Cardiac muscle cell (in vitro differentiated cells and primary cell): Measurements from ENCODE around the gene PAPPA2. TPM values are rescaled to one million over a fixed set of nuclear protein-coding genes. Genes with fewer than 3 reads are reported as not detected.

ENCODE experiments used
- DNase-seq, 2 donors: peaks; one replicate each; pipeline versions ENCODE4 v3.0.0 to v3.0.0-alpha.2; 2010 to 2017; ENCODE audit warnings: low read depth in 1 of 2, low spot score in 1 of 2
- H3K27ac ChIP-seq: fragments of 200-600 bp; sonication (generic); 2 replicates; pipeline ENCODE4 v1.5.1; 2016
- H3K27me3 ChIP-seq: fragments of 200-600 bp; sonication (generic); 2 replicates; pipeline ENCODE4 v1.6.0; 2016; ENCODE audit warnings: control low read depth
- H3K36me3 ChIP-seq: fragments of 200-600 bp; sonication (generic); 2 replicates; pipeline ENCODE4 v1.5.1; 2016; ENCODE audit warnings: control low read depth
- H3K4me1 ChIP-seq: fragments of 200-600 bp; sonication (generic); 2 replicates; pipeline ENCODE4 v1.8.1; 2017; ENCODE audit warnings: low read depth, mild to moderate bottlenecking, mixed run types
- H3K4me3 ChIP-seq: fragments of 200-600 bp; sonication (generic); 2 replicates; pipeline ENCODE4 v1.5.1; 2016; ENCODE audit warnings: mild to moderate bottlenecking
- H3K9me3 ChIP-seq: fragments of 200-600 bp; sonication (generic); 2 replicates; pipeline ENCODE4 v1.5.1; 2017; ENCODE audit warnings: low read depth, mild to moderate bottlenecking, control low read depth
- polyA plus RNA-seq: library from polyadenylated mRNA; unstranded; fragments of >200 nt; fragmentation: Nextera tagmentation; extraction: Ambion mirVana; gene quantifications from 2 replicates; pipeline ENCODE4 v1.2.1, GENCODE V29; 2016
- total RNA-seq: library from RNA; depleted of rRNA; stranded (reverse); fragments of >200 nt; gene quantifications from 2 replicates; pipeline ENCODE4 v1.2.3, GENCODE V29; 2016
- TF ChIP-seq, protein P1 (sequence below): IDR thresholded peaks from 2 replicates; pipeline ENCODE4 v1.5.1; 2012; ENCODE audit warnings: low read depth, mild to moderate bottlenecking, low read length

Gene PAPPA2
- total and polyA plus RNA-seq, 2 experiments from 2014 or later, result 1.2 to 2.9 TPM

- no peaks in the 10 kb centered on the region for H3K36me3 ChIP-seq
- H3K9me3 ChIP-seq, result no peaks in the 10 kb centered on the region
- no peak overlapping the region for H3K27ac ChIP-seq
- no peak for DNase-seq
- H3K27me3 ChIP-seq, result no peaks in the 10 kb centered on the region
- no peak overlapping the region for H3K4me3 ChIP-seq
- TF ChIP-seq, protein P1, sequence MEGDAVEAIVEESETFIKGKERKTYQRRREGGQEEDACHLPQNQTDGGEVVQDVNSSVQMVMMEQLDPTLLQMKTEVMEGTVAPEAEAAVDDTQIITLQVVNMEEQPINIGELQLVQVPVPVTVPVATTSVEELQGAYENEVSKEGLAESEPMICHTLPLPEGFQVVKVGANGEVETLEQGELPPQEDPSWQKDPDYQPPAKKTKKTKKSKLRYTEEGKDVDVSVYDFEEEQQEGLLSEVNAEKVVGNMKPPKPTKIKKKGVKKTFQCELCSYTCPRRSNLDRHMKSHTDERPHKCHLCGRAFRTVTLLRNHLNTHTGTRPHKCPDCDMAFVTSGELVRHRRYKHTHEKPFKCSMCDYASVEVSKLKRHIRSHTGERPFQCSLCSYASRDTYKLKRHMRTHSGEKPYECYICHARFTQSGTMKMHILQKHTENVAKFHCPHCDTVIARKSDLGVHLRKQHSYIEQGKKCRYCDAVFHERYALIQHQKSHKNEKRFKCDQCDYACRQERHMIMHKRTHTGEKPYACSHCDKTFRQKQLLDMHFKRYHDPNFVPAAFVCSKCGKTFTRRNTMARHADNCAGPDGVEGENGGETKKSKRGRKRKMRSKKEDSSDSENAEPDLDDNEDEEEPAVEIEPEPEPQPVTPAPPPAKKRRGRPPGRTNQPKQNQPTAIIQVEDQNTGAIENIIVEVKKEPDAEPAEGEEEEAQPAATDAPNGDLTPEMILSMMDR, result no peak
- H3K4me1 ChIP-seq, result peaks cover 18% of the 10 kb centered on the region
Measured at GRCh38 chr1:176778056-176778455, 315.1 kb downstream of the PAPPA2 start.

DNA sequence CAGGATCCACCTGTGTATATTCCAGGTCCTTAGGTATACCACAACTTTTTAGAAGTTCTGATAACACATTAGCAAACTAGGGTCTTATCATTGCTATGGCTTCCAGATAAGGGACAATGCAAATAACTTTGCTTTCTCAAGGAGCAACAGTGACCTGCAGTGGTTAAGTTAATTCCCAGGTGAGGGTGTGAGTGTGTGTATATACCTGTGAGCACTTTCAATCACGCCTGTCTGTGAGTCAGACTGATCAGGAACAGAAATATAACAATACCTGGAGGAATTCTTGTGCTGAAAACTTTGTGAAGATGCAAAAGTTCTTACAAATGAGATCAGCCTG is 317.0 kb downstream of the PAPPA2 start:
- H3K4me3 ChIP-seq, result no peak overlapping the region
- no peaks in the 10 kb centered on the region for H3K36me3 ChIP-seq
- H3K27me3 ChIP-seq, result no peaks in the 10 kb centered on the region
- peaks cover 12% of the 10 kb centered on the region for H3K4me1 ChIP-seq
- no peak overlapping the region for H3K27ac ChIP-seq
- no peaks in the 10 kb centered on the region for H3K9me3 ChIP-seq
- no peak for DNase-seq
- TF ChIP-seq, protein P1, result no peak

- DNase-seq, result no peak
- H3K9me3 ChIP-seq, result no peaks in the 10 kb centered on the region
- H3K36me3 ChIP-seq, result no peaks in the 10 kb centered on the region
- H3K4me1 ChIP-seq, result peaks cover 14% of the 10 kb centered on the region
- no peaks in the 10 kb centered on the region for H3K27me3 ChIP-seq
- no peak overlapping the region for H3K4me3 ChIP-seq
- TF ChIP-seq, protein P1, result no peak
- H3K27ac ChIP-seq, result no peak overlapping the region
Measured at GRCh38 chr1:176783309-176783708, 320.3 kb downstream of the PAPPA2 start.

- no peak for DNase-seq
- no peaks in the 10 kb centered on the region for H3K27me3 ChIP-seq
- H3K36me3 ChIP-seq, result no peaks in the 10 kb centered on the region
- no peaks in the 10 kb centered on the region for H3K9me3 ChIP-seq
- peaks cover 20% of the 10 kb centered on the region for H3K4me1 ChIP-seq
- TF ChIP-seq, protein P1, result no peak
- H3K27ac ChIP-seq, result no peak overlapping the region
- no peak overlapping the region for H3K4me3 ChIP-seq
Measured at GRCh38 chr1:176785056-176785455, 322.1 kb downstream of the PAPPA2 start.

DNA sequence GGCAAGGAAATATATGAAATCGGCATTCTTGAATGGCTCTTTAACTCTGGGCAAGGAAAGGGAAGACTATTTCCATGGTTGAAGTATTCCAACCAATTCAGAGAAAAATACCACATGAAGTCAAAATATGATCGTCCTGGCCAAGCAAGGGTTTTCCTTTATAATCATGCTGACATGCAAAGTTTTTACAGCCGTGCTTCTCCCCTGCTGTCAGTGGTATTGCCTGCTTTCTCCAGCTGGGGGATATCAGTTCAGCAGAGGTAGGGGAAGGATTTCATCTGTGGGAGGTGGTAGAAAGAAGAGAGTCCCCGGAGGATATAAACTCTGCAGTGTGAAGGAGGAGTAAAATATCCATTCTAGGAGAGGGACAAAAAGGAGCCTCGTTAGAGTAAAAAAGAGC is 322.8 kb downstream of the PAPPA2 start:
- H3K9me3 ChIP-seq, result no peaks in the 10 kb centered on the region
- H3K4me1 ChIP-seq, result peaks cover 27% of the 10 kb centered on the region
- H3K27ac ChIP-seq, result peak overlapping the region; percentile 55
- no peaks in the 10 kb centered on the region for H3K36me3 ChIP-seq
- peak in 1 of 2 donors; percentile 12 for DNase-seq
- no peaks in the 10 kb centered on the region for H3K27me3 ChIP-seq
- no peak overlapping the region for H3K4me3 ChIP-seq
- TF ChIP-seq, protein P1, result no peak

DNA sequence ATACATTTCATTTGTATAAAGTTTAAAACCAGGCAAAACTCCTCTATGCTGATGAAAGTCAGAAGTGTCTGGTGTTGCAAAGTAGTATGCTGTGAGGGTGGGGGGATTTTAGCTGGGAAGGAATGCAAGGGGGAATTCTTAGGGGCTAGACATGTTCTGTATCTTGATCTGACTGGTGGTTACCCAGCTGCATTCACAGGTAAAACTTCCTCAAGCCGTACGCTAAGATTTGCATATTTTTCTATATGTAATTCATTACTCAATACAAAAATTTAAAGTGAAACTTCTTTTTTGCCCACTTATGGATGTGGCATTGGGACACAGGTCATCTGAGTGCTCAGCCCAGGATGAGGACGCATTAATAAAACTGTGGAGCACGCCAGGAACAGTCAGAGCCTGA is 323.3 kb downstream of the PAPPA2 start:
- peak overlapping the region; percentile 55 for H3K27ac ChIP-seq
- H3K4me3 ChIP-seq, result no peak overlapping the region
- H3K9me3 ChIP-seq, result no peaks in the 10 kb centered on the region
- no peak for DNase-seq
- peaks cover 29% of the 10 kb centered on the region for H3K4me1 ChIP-seq
- H3K36me3 ChIP-seq, result no peaks in the 10 kb centered on the region
- TF ChIP-seq, protein P1, result no peak
- no peaks in the 10 kb centered on the region for H3K27me3 ChIP-seq
